ENCODE results near the gene GTF3C5. TPM values are rescaled to one million over a fixed set of nuclear protein-coding genes. Genes with fewer than 3 reads are reported as not detected.

The GTF3C5 gene
- total and polyA plus RNA-seq, 2 of the 4 experiments (the other 2 are of a cell fraction) = 49.1 to 52.3 TPM

DNA sequence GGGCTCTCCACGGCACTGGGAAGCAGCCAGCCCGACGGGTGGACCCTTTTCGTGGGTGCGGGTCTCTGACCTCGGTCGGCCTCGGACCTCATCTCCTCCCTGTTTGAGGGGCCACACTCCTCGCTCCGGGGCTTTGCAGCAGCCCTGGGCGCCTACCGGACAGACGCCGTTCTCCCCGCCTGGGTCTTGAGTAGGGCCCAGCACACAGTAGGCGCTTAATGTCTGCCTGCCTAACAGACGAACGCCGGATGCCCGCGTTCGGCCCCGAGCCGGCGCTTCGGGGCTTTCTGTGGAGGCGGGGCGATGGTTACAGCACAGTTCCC, 842 bp upstream of the GTF3C5 start:
- dilution Hi-C loops (cut with HindIII; ENCODE audit: low sequenced_read_pairs, unreplicated experiment) = no loop called here
- peak; percentile 13 for ATAC-seq (ENCODE audit: low read depth)

More for the DNA sequence above, 842 bp upstream of the GTF3C5 start:
- Histone ChIP-seq H4K20me1 (ENCODE audit: insufficient read depth, low read length) (peaks cover 15% of the 10 kb centered on the region), H2BK15ac (ENCODE audit: low read depth, low read length) (no peak overlapping the region), H3K79me1 (ENCODE audit: low read depth in 1 of 2, low read length in 2 of 2) (peaks cover 30 to 54% of the 10 kb centered on the region in 2 experiments), H2BK20ac (ENCODE audit: low read depth, low read length) (no peak overlapping the region), H3K4me1 (ENCODE audit: control insufficient read depth, insufficient read depth, low read length) (peaks cover 6% of the 10 kb centered on the region), H3K18ac (ENCODE audit: low read depth, low read length) (no peak overlapping the region), H3K56ac (ENCODE audit: extremely low read depth, insufficient read depth, low read length) (peak overlapping the region; percentile 58), H3K4me3 (ENCODE audit: insufficient read depth, low read depth, low read length) (peak overlapping the region; percentile 74), H2AK5ac (ENCODE audit: low read depth, low read length) (peak overlapping the region; percentile 83), H4K8ac (ENCODE audit: low read depth in 2 of 2, low read length in 2 of 2) (peak overlapping the region; percentile 88 to 97), H4K91ac (ENCODE audit: insufficient read depth, low read depth, low read length) (peak overlapping the region; percentile 79), H3K14ac (replicated peaks; ENCODE audit: low read depth, low read length) (peak overlapping the region; percentile 91), H2AFZ (replicated peaks; ENCODE audit: low read length, poor library complexity) (peak overlapping the region; percentile 99), H3K9ac (ENCODE audit: low read depth, low read length) (peak overlapping the region; percentile 80), H3K9me1 (ENCODE audit: insufficient read depth, low read length) (peaks cover 5% of the 10 kb centered on the region), H4K5ac (ENCODE audit: low read depth, low read length) (peak overlapping the region; percentile 48), H3K4me2 (ENCODE audit: low read depth, low read length) (peak overlapping the region; percentile 66), H2BK5ac (ENCODE audit: low read depth, low read length, poor library complexity, severe bottlenecking) (peak overlapping the region; percentile 62), H2BK120ac (ENCODE audit: low read depth, low read length) (peak overlapping the region; percentile 50; the same call in 1 of the 2 replicates), H3K4ac (ENCODE audit: low read depth, low read length) (peak overlapping the region; percentile 95), H3K36me3 (ENCODE audit: control insufficient read depth, insufficient read depth, low read length) (peaks cover 7% of the 10 kb centered on the region; the same call in 1 of the 2 replicates), H3K27ac (ENCODE audit: insufficient read depth, low read length) (peak overlapping the region; percentile 78), H3K9me3 (ENCODE audit: control insufficient read depth, insufficient read depth, low read length) (no peaks in the 10 kb centered on the region), H3K23ac (ENCODE audit: low read depth, low read length) (peak overlapping the region; percentile 92), H2AK9ac (replicated peaks; ENCODE audit: low read depth, low read length, poor library complexity) (peak overlapping the region; percentile 99), H3K27me3 (ENCODE audit: control insufficient read depth, insufficient read depth, low read length) (no peaks in the 10 kb centered on the region)
- no TSS peak for BruUV-seq (replicated peaks)
- intact Hi-C loops (cut with micrococcal nuclease) = no loop called here
- CTCF ChIA-PET = interaction anchor here (1.1 to 1.7 kb wide), 3 partner anchors 8 to 114 kb away, joined by 3 to 8 read pairs (median 4); no protein-coding TSS in a partner anchor
- POLR2A ChIA-PET (ENCODE audit: unreplicated experiment) = interaction anchor here (0.6 to 1.0 kb wide), 6 partner anchors 10 to 947 kb away, joined by 3 to 4 read pairs (median 4); no protein-coding TSS in a partner anchor
- TF ChIP-seq, protein P1, sequence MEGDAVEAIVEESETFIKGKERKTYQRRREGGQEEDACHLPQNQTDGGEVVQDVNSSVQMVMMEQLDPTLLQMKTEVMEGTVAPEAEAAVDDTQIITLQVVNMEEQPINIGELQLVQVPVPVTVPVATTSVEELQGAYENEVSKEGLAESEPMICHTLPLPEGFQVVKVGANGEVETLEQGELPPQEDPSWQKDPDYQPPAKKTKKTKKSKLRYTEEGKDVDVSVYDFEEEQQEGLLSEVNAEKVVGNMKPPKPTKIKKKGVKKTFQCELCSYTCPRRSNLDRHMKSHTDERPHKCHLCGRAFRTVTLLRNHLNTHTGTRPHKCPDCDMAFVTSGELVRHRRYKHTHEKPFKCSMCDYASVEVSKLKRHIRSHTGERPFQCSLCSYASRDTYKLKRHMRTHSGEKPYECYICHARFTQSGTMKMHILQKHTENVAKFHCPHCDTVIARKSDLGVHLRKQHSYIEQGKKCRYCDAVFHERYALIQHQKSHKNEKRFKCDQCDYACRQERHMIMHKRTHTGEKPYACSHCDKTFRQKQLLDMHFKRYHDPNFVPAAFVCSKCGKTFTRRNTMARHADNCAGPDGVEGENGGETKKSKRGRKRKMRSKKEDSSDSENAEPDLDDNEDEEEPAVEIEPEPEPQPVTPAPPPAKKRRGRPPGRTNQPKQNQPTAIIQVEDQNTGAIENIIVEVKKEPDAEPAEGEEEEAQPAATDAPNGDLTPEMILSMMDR (conservative IDR thresholded peaks at IDR 0.05; ENCODE audit: low read depth, low read length) = no peak
- TF ChIP-seq NFE2L2 (IDR thresholded peaks at IDR 0.05; ENCODE audit: low read depth, low read length) = no peak
- no peak for TF ChIP-seq BHLHE40 (IDR thresholded peaks at IDR 0.05; ENCODE audit: low read depth, low read length)
- TF ChIP-seq CEBPB (IDR thresholded peaks at IDR 0.05; ENCODE audit: low read depth, low read length) = no peak
- TF ChIP-seq RCOR1 (IDR thresholded peaks at IDR 0.05; ENCODE audit: insufficient replicate concordance, low read length) = no peak
- no peak for TF ChIP-seq SMC3 (IDR thresholded peaks at IDR 0.05; ENCODE audit: low read depth, low read length)
- no peak for TF ChIP-seq RAD21 (IDR thresholded peaks at IDR 0.05; ENCODE audit: low read length)
- in situ Hi-C loops (cut with MboI; ENCODE audit: low sequenced_read_pairs) = loop anchor here (25.0 kb wide), 1 partner anchor 457 kb away; the partner anchor contains the start of gene SLC2A6
- WGBS, 2 experiments (ENCODE audit: extremely low coverage in 2 of 2, insufficient read length in 1 of 2) = 0% methylated on average over 12 of the region's 28 CpGs; no CpG with 5 or more reads in 1 of the 2 experiments
- no peak for DNase-seq
